ENCODE measurements around the gene DCUN1D4.

The DCUN1D4 gene

GRCh38 chr4:51842554-51843308 is at the start of gene DCUN1D4:
Gene DCUN1D4, plus strand, starts transcription at chr4:51843153. Its CDS starts 90 bp downstream, at chr4:51843243.
- DNase-seq (ENCODE audit: low read depth in 2 of 2), result peak; percentile 96 to 99

GRCh38 chr4:51820443-51821234 is 22.3 kb upstream of the DCUN1D4 start:
- DNase-seq (ENCODE audit: low read depth in 2 of 2), result no peak

GRCh38 chr4:51825341-51825740 is 17.6 kb upstream of the DCUN1D4 start:
- no peak for DNase-seq (ENCODE audit: low read depth in 2 of 2)

DNA sequence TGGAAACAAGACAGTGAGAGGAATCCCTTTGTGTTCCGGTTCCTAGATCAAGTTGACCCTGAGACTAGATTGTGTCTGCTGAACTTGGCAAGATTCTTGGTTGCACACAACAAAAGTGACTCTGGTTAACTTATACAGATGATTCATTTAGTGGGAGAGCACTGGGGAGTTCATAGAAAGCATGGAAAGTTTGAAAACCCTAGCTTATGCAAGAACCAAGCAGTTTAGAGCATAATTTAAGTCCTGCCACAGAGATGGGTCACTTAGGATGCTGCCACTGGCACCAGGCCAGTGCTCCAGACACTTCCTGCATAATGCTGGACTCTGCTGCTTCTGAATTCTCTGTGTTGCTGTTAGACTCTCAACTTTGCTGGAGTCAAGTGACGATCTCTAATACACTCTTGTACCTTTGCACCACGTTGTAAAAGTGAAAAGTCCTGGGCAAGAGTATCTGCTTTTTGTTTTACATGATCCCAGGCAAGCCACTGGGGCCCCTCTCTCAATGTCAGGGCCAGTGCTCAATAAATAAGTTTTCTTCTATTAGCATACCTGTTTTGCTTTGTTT is 12.7 kb upstream of the DCUN1D4 start:
- no peak for DNase-seq (ENCODE audit: low read depth in 2 of 2)

- DNase-seq (ENCODE audit: low read depth in 2 of 2), result peak; percentile 45 to 46
Measured at GRCh38 chr4:51831133-51831532, 11.8 kb upstream of the DCUN1D4 start.

DNA sequence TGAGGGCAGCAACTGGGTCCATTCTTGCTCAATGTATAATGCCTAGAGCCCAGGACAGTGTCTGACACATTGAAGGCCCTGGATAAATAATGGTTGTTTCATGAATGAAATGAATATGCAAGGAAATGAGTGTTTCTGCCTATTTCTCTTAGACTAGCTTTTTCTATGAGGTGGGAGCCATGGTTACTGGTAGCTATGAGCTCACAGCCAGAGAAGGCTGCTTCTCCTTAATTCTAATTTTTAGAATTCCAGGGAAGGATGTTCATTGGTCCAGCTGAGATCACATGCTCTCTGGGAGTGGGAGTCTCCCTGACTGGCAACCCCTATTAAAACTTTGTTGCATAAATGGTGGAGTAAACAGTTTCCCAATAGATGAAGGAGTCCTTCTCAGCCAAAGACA is 9.7 kb upstream of the DCUN1D4 start:
- DNase-seq (ENCODE audit: low read depth in 2 of 2), result no peak

DNA sequence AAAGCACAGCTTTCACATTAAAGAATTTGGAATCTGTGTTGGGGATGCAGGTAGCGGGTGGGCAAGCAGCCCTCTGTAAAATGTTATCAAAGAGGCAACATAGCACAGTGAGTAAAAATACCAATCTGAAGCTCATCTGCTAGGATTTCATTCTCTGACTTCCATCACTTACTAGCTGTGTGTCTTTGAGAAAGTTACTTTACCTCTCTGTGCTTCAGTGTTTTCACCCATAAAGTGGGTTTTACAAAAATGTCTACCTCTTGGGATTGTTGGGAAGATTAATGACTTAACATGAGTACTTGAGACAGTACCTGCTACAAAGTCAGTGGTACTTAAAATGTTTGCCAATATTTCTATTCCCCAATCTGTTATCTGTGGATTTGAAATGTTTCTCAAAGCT is 7.9 kb upstream of the DCUN1D4 start:
- DNase-seq (ENCODE audit: low read depth in 2 of 2), result no peak

GRCh38 chr4:51835855-51836254 is 7.1 kb upstream of the DCUN1D4 start:
- DNase-seq (ENCODE audit: low read depth in 2 of 2), result no peak

GRCh38 chr4:51836549-51836948 is 6.4 kb upstream of the DCUN1D4 start:
- DNase-seq (ENCODE audit: low read depth in 2 of 2), result no peak

DNA sequence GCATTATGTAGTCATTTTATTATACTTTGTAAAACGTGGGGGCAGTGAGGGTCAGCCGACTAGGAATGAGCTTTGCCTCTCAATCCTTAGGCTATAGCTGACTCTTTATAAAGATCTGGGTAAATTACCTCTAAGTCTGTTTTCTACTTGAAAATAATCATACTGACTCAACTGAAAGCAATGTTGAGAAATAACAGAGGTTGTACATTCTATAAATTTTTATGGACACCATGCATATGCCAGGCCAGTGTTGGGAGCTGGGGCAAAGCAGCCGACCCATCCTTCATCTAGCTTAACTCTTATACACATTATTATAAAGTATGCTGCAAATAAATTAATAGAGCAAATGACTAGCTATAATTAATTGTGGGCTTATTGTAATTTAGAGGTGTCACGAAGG is 2.2 kb upstream of the DCUN1D4 start:
- no peak for DNase-seq (ENCODE audit: low read depth in 2 of 2)

DNA sequence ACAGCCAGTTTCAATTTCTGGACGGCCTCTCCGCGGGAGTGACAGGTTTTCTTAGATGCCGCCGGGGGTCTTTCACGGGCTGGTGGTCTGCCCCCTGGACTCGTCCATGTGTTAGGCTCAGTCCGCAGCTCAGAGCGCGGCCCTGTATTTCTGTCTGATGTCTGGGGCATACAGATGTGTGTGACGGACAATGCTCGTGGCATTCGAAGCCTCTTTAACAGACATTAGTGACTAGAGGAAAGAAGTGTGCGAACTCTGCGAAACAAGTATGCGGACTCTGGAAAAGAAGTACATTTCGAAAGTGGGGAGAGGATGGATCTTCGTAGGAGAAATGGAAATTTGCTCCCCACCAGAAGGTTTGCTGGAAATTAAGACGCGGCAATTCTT is 793 bp upstream of the DCUN1D4 start:
- no peak for DNase-seq (ENCODE audit: low read depth in 2 of 2)

DNA sequence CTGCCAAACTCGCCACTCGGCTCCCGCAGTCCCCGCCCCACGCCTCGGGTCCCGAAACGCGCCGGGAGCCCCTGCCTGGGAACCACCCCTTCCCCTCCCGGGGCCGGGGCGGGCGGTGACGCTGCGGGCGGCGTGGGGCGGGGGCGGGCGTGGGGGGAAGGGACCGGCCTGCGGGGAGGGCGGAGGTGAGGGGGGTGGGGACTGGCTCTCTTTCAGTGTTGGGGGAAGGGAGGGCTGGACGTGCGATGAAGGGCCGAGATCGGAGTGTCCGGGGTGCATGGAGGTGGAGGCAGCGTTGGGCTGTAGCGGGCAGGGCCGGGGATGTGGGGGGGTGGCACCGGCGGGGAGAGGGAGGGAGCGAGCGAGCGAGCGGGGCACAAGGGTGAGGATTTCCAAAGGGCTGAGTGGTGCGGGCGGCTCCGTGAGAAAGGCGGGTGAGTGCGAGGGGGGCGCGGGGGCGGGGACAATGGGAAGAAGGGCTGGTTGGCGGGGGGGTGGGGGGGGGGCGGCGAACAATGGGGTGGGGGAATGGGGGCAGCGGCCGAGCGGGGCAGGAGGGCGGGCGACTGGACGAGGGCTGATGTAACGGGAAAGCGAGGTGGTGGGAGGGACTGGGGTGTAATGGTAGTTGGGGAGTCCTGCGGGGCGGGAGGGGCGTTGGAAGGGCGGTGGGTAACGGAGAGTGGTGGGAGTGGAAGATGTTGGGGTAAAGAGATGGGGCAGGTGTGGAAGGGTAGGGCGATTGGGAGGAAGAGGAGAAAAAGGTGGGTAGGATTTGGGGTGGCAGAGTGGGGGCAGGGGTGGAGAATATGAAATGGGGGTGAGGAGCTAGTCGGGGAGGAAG is 578 bp downstream of the DCUN1D4 start:
- DNase-seq (ENCODE audit: low read depth in 2 of 2), result peak; percentile 27 to 59

DNA sequence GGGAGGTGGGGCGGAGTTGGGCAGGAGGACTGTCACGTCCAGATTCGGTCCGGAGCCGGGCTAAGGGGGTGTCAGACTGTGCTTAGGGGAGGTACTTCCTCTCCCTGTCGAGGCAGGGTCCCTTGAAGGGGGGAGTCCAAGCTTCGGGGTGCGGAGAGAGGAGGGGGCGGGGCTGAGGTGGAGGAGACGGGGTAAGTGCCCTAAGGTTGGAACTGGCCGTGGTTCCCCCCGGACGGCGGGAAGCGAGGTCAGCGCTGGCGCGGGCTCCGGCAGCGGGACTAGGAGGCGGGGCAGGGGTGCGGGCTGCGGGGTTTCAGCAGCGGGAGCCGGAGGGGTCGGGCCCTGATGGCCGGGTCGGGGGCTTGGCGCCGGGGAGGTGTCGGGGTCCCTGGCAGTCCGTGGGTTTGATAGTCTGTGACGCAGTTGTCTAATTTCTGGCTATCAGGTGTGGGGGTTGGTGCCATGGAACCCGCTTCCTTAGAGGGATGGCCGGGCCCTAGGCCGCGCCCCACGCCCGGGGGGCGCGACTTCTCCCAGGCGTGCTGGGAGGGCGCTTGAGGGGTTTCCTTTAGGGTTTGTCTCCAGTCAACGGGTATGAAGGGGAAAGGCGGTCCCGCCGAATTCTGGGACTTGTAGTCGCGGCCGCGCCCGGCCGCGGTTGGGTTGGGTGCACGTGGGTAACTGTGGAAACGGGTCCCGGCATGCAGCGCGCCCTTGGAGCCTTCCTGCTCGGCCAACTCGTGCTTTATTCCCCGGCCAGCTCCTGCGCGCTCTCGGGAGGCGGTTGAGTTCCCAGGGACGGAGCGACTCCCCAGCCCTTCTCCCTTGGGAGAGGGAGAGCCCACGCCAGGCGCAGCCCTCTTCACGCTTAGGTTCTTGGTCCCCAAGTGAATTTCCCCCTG is 1.5 kb downstream of the DCUN1D4 start:
- DNase-seq (ENCODE audit: low read depth in 2 of 2), result peak; percentile 61 to 77

DNA sequence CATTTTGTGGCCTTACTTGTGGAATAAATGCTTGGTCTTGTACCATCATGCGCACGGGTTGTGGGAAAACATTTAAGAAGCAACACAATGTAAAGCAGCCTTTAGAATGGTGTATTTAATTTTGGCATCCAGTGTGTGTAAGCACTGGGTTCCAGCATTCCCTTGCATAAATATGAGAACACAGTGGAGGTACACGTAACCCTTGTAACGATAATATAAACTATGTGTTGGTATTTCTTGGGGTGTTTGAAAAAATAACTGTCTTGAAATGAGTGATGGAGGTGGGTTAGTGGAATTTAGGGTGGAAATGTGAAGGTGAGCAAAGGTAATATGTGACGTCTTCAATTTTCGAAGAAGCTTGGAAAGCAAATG is 2.1 kb downstream of the DCUN1D4 start:
- no peak for DNase-seq (ENCODE audit: low read depth in 2 of 2)

GRCh38 chr4:51845711-51846110 is 2.8 kb downstream of the DCUN1D4 start:
- no peak for DNase-seq (ENCODE audit: low read depth in 2 of 2)

GRCh38 chr4:51849430-51849829 is 6.5 kb downstream of the DCUN1D4 start:
- no peak for DNase-seq (ENCODE audit: low read depth in 2 of 2)

- DNase-seq (ENCODE audit: low read depth in 2 of 2), result no peak
Measured at GRCh38 chr4:51850294-51850693, 7.3 kb downstream of the DCUN1D4 start.

DNA sequence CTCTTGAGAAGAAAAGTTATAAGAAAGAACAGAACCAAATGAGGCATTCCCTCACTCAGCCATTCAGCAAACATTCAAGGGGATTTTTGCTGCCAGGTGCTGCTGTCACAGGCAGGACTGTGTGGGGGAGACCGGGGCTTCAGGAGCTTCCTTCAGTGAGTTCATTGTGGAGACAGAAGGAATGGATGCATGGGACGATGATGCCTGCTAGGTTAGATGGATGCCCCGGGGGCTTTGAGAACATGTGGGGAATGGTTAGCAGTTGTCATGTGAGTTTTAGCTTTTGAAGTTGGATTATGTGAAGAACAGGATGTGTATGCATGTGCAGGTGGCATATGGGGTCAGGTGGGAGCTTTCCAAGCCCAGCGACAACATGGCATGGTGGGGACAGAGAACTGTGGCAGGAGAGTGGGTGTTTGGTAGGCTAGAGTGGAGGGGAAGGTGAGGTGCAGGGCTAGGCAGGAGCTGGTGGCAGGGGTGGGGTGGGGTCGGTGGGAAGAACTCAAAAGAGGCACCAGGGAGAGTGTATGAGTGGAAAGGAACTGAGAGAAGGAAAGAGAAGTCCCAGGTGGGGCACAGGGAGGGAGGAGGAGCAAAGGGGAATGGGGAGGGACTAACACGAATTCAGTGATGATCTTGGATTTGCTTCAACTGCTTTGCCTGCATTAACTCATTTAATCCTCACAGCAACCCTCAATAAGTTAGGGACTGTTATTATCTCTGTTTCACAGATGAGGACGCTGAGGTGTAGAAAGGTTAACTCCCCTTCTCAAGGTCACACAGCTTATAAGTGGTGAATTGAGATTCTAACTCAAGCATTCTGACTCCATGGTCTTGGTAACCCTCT is 8.4 kb downstream of the DCUN1D4 start:
- DNase-seq (ENCODE audit: low read depth in 2 of 2), result no peak

- no peak for DNase-seq (ENCODE audit: low read depth in 2 of 2)
Measured at GRCh38 chr4:51851937-51852290, 9.0 kb downstream of the DCUN1D4 start.

DNA sequence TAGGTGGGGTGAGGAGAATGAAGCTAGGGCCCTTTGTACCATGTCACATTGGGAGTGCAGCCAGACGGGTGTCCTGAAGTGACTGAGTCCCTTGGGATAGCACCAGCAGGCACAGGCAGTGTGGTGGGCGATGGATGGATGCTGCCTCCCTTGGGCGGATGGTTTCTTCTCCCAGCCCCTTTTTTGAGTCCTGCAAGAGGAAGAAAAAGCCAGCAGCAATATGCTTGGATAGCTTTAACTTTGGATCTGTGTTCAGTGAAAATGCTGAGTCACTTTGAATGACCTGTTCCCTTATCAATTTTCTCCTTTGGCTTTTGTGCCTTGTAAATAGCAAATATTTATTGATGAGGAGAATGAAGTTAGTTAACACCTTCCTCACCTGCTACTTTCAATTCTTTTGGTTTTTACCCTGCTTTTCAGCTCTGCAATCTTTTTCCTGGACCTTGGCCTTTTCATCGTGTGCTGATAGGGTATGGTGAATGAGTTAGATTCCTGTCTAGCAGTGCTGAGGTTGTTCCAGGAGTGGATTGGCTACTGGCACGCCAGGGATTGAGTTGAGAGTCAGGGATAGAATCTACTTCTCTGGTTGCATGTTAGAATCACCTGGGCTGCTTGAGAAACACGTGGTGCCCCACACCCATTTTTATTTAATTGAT is 10.2 kb downstream of the DCUN1D4 start:
- DNase-seq (ENCODE audit: low read depth in 2 of 2), result no peak
